HEK293 (cell line): Measurements from ENCODE around the gene MPZL1.

Experiments used
- CTCF ChIP-seq: fragments of 450-650 bp; formaldehyde crosslinking; IDR thresholded peaks from 2 replicates; pipeline ENCODE4 v1.5.1; 2016; ENCODE audit warnings: missing biosample characterization, missing genetic modification characterization
- YY1 ChIP-seq: fragments of 450-650 bp; formaldehyde crosslinking; IDR thresholded peaks from 2 replicates; pipeline ENCODE4 v1.5.1; 2018; ENCODE audit warnings: missing biosample characterization, missing genetic modification characterization
- ZFP69B ChIP-seq: fragments of 450-650 bp; formaldehyde crosslinking; IDR thresholded peaks from 2 replicates; pipeline ENCODE4 v1.5.1; 2016; ENCODE audit warnings: missing biosample characterization, missing genetic modification characterization
- ZNF561 ChIP-seq: fragments of 450-650 bp; IDR thresholded peaks from 2 replicates; pipeline ENCODE4 v1.5.1; 2018; ENCODE audit warnings: missing biosample characterization, missing genetic modification characterization, borderline replicate concordance
- ZNF639 ChIP-seq: fragments of 450-650 bp; formaldehyde crosslinking; IDR thresholded peaks from 2 replicates; pipeline ENCODE4 v1.5.1; 2016; ENCODE audit warnings: missing biosample characterization, missing genetic modification characterization
- ZNF707 ChIP-seq: fragments of 450-650 bp; formaldehyde crosslinking; IDR thresholded peaks from 2 replicates; pipeline ENCODE4 v1.5.1; 2016; ENCODE audit warnings: missing biosample characterization, missing genetic modification characterization
- ZSCAN4 ChIP-seq: fragments of 450-650 bp; formaldehyde crosslinking; IDR thresholded peaks from 2 replicates; pipeline ENCODE4 v1.5.1; 2017; ENCODE audit warnings: missing biosample characterization, missing genetic modification characterization
- ZXDB ChIP-seq: fragments of 450-650 bp; formaldehyde crosslinking; IDR thresholded peaks from 2 replicates; pipeline ENCODE4 v1.5.1; 2016; ENCODE audit warnings: missing biosample characterization, missing genetic modification characterization

- TF ChIP-seq CTCF (tag by site-specific recombination) (no peak), YY1 (no peak), ZNF561 (tag by site-specific recombination) (no peak), ZNF639 (no peak), ZNF707 (no peak), ZFP69B (no peak), ZXDB (tag by site-specific recombination) (no peak), ZSCAN4 (tag by site-specific recombination) (no peak)
These were observed 104.3 kb downstream of the MPZL1 start for GRCh38 chr1:167826127-167826526.
